GM18951 (cell line): ENCODE measurements around the gene SLPI.

ENCODE experiments used
- POLR2A ChIP-seq: IDR thresholded peaks from 4 replicates; pipeline ENCODE4 v1.6.1; 2011; ENCODE audit warnings: mild to moderate bottlenecking; ENCODE audit not compliant: insufficient read length, insufficient read depth; ENCODE audit errors: extremely low read depth
- in situ Hi-C: fragments of 300-500 bp; cut with MboI; formaldehyde crosslinking; loops from one replicate; pipeline ENCODE4 v1.12.0; 2022; ENCODE audit warnings: low sequenced_read_pairs, mixed read lengths, inconsistent platforms; ENCODE audit not compliant: unreplicated experiment

The SLPI gene

DNA sequence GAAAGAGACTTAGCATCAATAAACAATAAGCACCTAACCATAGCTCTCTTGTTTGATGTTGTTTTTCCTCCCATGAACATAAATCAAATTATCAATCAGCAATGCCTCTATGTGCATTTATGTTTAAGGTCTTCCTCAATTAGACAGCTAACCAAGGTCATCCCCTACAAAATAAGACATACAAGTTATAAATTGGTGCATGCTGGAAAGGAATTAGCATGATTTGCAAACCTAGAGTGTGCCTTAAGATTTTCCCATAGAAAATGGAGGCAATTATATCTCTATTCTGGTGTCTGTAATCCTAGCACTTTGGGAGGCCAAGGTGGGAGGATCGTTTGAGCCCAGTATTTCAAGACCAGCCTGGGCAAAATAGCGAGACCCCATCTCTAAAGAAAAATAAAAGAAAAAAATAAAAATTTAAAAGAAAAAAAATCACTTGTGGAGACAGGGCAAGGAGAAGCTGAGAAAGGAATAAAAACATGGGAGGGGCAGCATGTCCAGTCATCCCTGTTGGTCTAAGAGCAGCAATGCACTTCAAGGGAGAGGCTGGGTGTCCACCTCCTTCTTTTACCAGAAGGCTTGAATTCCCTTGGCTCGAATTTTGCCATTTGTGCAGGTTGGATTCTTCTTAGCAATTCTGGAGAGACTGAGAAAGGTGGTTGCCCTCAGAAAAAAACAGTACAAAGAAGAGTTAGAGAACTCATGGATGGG is 9.3 kb upstream of the SLPI start:
- TF ChIP-seq POLR2A = no peak
- in situ Hi-C loops = no loop called here

DNA sequence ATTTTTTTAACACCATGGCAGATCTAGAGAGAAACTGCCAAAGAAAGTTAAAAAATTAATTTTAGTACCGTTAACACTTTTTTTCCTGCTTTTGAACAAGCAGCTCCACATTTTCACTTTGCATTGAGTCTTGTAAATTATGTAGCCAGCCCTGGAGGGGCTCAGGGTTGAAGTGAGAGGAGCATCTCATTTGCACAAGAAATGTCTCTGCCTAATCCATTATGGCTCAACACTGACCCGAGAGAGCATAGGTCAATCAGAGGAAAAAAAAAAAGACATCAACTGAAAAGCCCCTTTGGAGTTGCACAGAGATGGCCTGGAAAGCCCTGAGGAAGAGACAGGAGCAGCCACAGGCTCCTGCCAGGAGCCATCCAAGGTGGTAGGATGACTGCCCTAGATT is 4.3 kb upstream of the SLPI start:
- no peak for TF ChIP-seq POLR2A
- in situ Hi-C loops = no loop called here

DNA sequence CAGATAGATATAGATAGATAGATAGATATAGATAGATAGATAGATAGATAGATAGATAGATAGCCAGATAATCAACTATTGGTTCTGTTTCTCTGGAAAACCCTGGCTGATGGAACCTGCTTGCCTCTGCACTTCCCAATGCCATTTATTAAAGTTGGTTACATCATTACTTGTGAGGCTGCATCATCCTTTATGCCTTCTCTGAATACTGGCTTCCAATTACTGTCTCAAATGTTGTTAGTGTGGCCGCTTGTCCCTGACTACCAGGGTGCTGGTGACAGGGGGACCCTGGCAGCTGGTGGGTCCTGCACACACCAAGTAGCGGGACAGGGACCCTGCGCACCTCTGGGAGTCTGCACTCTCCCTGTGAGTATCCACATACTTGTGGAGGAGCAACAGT is 3.9 kb upstream of the SLPI start:
- in situ Hi-C loops = no loop called here
- no peak for TF ChIP-seq POLR2A

DNA sequence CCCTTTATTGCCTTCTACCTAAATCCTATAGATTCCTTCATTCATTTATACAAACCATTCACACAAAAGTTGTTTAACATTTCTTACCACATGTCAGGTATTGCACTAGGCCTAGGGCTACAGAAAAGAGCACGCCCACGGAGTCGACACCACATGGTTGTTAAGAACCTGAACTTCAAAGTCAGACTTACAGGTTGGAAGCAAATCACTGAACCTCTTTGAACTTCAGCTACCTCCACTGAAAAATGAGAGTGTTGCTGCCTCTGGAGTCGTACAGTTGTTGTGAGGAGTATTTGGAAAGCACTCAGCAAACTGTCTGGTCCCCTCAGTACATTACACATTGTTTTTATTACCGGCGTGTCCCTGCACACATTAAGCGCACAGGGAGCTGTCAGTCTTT is 3.3 kb upstream of the SLPI start:
- in situ Hi-C loops = no loop called here
- no peak for TF ChIP-seq POLR2A

DNA sequence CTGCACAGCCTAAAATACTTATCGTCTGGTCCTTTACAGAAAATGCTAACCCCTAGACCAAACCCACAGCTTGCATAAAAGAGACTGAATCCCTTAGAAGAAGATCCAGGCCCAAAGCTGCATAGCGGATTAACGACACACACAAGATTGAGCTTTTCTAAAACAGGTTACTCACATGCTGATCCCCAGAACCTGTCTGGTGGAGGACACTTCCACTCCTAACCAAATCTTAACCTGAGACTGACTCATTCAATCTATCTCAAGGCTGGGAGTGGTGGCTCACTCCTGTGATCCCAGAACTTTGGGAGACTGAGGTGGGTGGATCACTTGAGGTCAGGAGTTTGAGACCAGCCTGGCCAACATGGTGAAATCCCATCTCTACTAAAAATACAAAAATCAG is 2.8 kb upstream of the SLPI start:
- in situ Hi-C loops = no loop called here
- no peak for TF ChIP-seq POLR2A

DNA sequence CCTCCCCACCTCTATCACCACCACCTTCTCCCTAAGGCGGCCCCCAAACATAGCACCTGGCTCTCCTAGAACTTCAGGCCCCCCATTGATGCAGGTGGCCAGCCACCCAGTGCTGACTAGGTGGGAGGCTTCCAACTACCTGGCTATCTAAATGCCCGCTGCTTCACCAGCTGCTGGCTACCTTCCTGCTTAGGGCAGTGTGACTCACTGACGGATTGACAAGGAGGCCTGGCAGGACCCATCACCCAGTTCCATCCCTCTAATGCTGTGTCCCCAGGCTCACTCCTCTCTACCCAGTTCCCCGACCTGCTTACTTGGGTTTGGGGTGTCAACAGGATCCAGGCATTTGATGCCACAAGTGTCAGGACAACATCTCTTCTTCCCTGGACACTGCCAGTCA is 1.1 kb downstream of the SLPI start:
- in situ Hi-C loops = no loop called here
- TF ChIP-seq POLR2A = no peak

DNA sequence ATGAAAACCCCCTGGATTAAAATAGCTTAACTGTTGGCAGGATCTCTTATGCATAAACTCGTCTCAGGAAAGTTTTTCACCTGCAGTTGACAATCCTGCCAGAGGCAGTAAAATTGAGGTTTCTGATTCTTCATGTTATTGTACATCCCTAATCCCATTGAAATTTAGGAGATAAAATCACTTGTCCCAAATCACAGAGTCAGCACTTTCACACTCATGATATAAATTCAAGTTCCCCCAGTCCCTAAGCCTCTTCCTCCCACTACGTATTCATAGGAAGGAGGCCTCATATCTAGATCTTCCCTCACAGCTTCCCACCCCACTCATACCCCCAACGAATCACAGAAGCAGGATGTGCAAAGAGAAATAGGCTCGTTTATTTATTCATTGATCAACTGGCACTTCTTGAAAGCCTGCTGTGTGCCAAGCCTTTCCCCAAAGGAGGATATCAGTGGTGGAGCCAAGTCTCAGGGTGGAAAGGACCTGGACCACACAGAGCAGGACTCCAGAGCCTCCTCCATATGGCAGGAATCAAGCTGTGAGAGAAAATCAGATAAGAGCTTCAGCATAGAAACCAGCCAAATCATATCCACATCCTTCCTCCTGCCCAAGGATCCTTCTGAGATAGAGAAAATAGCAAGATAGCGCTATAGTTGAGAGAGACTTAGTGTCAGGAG is 2.3 kb downstream of the SLPI start:
- in situ Hi-C loops = no loop called here
- TF ChIP-seq POLR2A = no peak

DNA sequence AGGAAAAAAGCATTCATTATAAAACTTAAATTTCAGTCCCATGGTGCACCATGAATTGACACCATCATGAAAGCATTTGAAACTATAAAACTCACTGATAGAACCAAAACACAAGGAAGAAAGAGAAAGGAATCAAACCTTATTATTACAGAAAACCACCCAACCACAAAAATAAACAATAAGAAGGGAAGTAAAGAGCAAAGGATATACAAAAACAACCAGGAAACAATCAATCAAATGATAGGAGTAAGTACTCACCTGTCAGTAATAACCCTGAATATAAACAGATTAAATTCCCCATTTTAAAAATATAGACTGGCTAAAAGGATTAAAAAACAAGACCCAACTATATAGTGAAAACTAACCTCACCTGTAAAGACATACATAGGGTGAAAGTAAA is 5.8 kb downstream of the SLPI start:
- in situ Hi-C loops = no loop called here

DNA sequence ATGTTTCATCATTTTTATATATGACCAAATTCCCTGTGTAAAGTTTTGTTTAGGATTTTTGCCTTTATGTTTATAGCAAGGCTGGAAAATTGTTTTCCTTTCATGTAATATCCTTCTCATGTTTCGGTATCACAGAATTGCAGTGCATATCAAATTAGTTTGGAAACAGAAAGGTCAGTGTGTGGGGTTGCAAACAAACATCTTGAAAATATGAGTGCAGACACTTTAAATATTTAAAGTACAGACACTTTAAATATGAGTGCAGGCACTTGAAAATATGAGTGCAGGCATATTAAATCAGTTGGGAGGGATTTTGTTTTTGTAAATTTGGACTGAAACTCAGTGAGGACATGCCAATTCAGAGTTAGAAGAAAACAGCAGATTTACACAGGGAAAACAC is 6.5 kb downstream of the SLPI start:
- TF ChIP-seq POLR2A = no peak
- in situ Hi-C loops = no loop called here

More for the DNA sequence above, 5.8 kb downstream of the SLPI start:
- no peak for TF ChIP-seq POLR2A

DNA sequence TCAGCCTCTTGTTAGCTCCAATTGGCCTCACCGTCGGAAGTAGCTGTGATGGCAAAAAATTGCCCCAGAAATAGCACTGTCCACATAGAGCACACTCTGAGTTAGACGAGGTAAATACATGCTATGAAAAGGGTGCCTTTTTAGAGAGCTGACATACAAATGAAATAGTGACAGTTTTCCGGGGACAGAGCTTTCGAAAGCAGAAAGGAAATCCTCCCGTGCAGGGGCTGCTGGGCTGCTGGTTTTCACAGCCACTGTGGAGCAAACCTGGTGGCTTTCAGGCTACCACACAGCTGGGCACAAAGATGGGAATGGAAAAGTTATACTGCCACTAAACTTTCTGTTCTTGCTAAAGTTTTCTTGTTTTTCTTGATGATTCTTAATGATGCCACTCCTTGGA is 8.3 kb downstream of the SLPI start:
- TF ChIP-seq POLR2A = no peak
- in situ Hi-C loops = no loop called here

DNA sequence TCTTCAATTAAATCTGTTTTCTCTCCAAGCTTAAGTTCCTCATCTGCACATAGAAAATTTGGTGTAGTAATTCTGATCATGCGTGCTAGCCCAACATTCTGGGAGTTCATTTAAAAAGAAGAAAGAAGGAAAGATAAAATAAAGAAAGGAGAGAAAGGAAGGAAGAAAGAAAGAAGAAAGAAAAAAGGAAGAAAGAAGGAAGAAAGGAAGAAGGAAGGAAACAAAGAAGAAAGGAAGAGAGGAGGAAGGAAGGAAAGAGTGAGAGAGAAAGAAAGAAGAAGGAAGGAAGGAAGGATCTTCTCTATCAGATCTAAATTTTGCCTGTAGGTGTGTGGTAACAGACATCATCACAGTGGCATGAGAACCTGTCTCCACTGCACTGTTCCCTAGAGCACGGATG is 16.2 kb downstream of the SLPI start:
- TF ChIP-seq POLR2A = no peak
- in situ Hi-C loops = no loop called here

DNA sequence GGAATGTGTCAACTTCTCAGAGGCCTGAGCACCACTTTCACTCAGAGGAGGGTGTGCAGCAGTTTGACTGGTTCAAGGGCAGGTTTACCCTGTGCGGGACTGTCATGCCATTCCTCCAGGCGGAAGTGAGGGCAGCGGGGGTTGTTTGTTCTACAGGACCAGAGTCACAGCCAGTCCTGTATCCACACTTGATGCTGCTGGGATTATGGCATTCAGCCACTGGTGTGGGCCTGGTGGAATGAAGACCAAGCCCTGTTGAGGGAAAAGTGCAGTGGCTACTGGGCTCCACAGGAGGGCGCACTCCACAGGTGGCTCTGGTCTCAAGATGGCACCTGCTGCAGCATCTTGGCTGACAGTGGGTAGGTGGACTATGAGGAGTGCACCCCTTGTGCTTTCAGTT is 18.4 kb downstream of the SLPI start:
- in situ Hi-C loops = no loop called here

DNA sequence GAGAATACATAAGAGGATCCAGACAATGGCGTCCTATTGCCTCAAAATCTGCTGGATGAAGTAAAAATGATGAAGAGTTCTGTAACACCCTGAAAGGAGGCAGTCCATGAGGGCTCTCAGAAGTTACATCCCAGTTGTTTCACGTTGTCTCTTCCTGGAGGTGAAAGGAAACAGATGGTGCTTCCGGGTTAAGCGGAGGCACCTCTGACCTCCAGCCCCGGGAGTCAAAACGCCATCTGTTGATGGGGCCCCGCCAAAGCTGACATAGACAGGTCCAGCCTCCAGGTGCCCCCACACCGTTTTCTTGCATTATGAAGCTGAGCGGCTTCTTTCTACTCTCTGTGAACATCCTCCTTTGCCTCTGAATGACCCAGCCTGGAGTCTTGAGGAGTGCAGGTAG is 23.7 kb downstream of the SLPI start:
- in situ Hi-C loops = no loop called here
- TF ChIP-seq POLR2A = no peak

More for the DNA sequence above, 18.4 kb downstream of the SLPI start:
- TF ChIP-seq POLR2A = no peak
